Epithelial cell of esophagus (primary cell): ENCODE data around the gene ING1.
"Not testable (repeated sequence)": the region's sequence is repeated elsewhere in the genome, so short reads cannot be mapped to it uniquely, and the experiment has no call there.

Experiments used
- DNase-seq: peaks from one replicate; pipeline ENCODE4 v3.0.0; 2010; ENCODE audit warnings: low read depth
- H3K4me3 ChIP-seq: 2 replicates; pipeline ENCODE4 v1.5.1; 2011; ENCODE audit warnings: mild to moderate bottlenecking, low read length, control low read depth
- CTCF ChIP-seq: IDR thresholded peaks from 2 replicates; pipeline ENCODE4 v1.5.1; 2011; ENCODE audit warnings: low read depth, mild to moderate bottlenecking, low read length, control low read depth, inconsistent platforms; ENCODE audit not compliant: insufficient read depth; ENCODE audit errors: missing control alignments

Gene ING1

GRCh38 chr13:110683921-110684320 is 29.6 kb upstream of the ING1 start:
- no peak for DNase-seq
- H3K4me3 ChIP-seq = no peak overlapping the region
- no peak for TF ChIP-seq CTCF

GRCh38 chr13:110684388-110685056 is 29.0 kb upstream of the ING1 start:
- no peak for TF ChIP-seq CTCF
- H3K4me3 ChIP-seq = no peak overlapping the region
- DNase-seq = no peak

DNA sequence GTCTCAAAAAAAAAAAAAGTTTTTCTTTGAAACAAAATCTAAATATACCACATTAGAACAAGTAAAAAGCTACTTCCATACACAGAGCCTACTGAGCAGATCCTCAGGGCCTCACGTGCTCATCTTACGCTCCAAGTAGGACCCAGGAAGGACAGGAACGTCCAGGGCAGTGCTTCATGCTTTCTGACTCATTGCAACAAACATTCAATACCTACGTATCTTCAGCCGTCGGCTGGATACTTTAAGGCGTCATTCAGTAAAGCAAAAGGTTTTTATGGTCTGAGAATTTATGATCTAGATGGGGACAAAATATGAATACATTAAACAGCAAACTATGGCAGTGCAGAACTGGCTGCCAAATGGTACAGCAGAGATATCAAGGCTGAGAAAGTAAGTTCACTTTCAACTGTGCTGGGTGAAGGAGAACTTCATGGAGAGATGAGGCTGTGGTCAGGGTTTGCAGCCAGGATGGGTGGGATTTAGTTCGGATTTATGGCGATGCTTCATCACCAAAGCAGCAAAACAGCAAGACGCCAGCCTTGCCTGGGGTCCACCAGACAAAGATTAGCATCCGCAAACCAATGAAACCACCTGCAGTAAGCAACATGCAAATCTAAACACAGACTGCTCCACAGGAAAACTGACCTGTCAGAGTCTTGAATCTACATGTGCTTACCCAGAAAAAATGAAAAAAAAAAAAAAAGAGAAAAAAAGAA is 28.0 kb upstream of the ING1 start:
- TF ChIP-seq CTCF = no peak
- DNase-seq = no peak
- no peak overlapping the region for H3K4me3 ChIP-seq

DNA sequence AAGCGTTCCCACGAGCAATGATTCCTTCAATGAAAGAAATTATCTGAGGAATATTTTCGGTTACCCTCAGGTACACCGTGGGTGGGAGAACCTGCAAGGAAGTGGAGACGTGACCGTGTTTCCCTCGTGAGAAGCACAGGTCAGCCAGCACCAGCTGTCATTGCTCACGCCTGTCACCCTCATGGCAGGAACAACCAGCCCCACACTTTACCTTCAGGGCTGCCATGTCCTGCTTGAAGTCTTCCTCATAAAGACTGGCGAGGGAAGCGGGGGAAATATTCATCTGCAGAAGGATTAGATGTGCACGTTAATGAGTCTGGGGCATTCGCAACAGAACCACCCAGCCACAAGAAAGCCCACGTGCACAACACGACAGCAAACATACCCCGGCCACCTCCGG is 25.8 kb upstream of the ING1 start:
- DNase-seq = no peak
- no peak for TF ChIP-seq CTCF
- H3K4me3 ChIP-seq = no peak overlapping the region

- no peak for DNase-seq
- no peak overlapping the region for H3K4me3 ChIP-seq
- TF ChIP-seq CTCF = no peak
These were observed 24.5 kb upstream of the ING1 start for GRCh38 chr13:110689041-110689440.

GRCh38 chr13:110689711-110690110 is 23.8 kb upstream of the ING1 start:
- no peak for TF ChIP-seq CTCF
- no peak for DNase-seq
- no peak overlapping the region for H3K4me3 ChIP-seq

DNA sequence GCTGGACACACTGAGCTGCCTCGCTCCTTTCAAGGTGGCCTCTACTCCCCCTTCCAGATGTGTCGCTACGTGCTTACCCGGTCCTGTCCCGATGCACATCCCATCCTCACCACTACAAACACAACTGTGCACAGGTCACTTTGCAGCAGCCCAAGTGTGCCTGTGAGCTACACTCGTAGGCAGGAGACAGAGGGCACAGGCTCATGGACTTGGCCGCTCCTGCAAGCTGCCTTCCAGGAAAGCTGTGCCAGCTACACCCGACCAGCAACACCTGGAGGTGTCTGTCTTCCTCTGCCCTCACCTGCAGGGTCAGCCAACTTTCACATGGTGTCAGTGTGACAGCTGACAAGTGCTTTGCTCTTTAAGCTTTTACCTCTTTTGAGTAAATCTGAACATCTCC is 23.0 kb upstream of the ING1 start:
- TF ChIP-seq CTCF = no peak
- H3K4me3 ChIP-seq = no peak overlapping the region
- DNase-seq = no peak

- DNase-seq, H3K4me3 ChIP-seq: not testable (repeated sequence)
These were observed 17.7 kb upstream of the ING1 start for GRCh38 chr13:110695774-110696173.
